ENCODE data around the gene COMMD3.

DNA sequence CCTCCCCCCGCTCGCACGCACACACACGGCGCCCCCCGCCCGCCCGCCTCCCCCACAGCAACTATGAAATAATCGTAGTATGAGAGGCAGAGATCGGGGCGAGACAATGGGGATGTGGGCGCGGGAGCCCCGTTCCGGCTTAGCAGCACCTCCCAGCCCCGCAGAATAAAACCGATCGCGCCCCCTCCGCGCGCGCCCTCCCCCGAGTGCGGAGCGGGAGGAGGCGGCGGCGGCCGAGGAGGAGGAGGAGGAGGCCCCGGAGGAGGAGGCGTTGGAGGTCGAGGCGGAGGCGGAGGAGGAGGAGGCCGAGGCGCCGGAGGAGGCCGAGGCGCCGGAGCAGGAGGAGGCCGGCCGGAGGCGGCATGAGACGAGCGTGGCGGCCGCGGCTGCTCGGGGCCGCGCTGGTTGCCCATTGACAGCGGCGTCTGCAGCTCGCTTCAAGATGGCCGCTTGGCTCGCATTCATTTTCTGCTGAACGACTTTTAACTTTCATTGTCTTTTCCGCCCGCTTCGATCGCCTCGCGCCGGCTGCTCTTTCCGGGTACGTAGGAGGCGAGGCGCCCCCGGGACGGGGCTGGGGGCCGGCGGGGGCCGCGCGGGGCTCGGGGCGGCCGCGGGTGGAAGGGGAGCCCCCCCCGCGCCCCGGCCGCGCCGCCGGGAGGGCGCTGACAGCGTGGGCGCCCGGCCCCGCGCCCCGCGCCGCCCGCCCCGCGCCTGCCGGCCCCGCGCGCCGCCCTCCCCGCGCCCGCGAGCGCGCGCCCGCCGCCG lies 5.2 kb downstream of the COMMD3 start:
- TF ChIP-seq PTBP1 (IDR thresholded peaks at IDR 0.05; ENCODE audit: low read depth, low read length), result peak; percentile 91
- peak in 1 of 2 experiments; percentile 85; a peak in 2 of 4 replicates for TF ChIP-seq KDM1A (IDR thresholded peaks at IDR 0.05)
- TF ChIP-seq, protein P1, sequence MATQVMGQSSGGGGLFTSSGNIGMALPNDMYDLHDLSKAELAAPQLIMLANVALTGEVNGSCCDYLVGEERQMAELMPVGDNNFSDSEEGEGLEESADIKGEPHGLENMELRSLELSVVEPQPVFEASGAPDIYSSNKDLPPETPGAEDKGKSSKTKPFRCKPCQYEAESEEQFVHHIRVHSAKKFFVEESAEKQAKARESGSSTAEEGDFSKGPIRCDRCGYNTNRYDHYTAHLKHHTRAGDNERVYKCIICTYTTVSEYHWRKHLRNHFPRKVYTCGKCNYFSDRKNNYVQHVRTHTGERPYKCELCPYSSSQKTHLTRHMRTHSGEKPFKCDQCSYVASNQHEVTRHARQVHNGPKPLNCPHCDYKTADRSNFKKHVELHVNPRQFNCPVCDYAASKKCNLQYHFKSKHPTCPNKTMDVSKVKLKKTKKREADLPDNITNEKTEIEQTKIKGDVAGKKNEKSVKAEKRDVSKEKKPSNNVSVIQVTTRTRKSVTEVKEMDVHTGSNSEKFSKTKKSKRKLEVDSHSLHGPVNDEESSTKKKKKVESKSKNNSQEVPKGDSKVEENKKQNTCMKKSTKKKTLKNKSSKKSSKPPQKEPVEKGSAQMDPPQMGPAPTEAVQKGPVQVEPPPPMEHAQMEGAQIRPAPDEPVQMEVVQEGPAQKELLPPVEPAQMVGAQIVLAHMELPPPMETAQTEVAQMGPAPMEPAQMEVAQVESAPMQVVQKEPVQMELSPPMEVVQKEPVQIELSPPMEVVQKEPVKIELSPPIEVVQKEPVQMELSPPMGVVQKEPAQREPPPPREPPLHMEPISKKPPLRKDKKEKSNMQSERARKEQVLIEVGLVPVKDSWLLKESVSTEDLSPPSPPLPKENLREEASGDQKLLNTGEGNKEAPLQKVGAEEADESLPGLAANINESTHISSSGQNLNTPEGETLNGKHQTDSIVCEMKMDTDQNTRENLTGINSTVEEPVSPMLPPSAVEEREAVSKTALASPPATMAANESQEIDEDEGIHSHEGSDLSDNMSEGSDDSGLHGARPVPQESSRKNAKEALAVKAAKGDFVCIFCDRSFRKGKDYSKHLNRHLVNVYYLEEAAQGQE (IDR thresholded peaks at IDR 0.05; ENCODE audit: borderline replicate concordance), result peak; percentile 44
- TF ChIP-seq, protein P1 (CRISPR knock-in tag; IDR thresholded peaks at IDR 0.05; ENCODE audit: low read depth), result peak; percentile 39; the same call in 1 of the 2 replicates
- TF ChIP-seq HDAC3 (IDR thresholded peaks at IDR 0.05; ENCODE audit: borderline replicate concordance, partially characterized antibody), result no peak

All from K562 (cell line).